Astrocyte (in vitro differentiated cells and primary cell): ENCODE results near the gene RNF121.

Source experiments
- EZH2 ChIP-seq: IDR thresholded peaks from 2 replicates; pipeline ENCODE4 v1.6.1; 2012; ENCODE audit warnings: mild to moderate bottlenecking, low read length, inconsistent platforms; ENCODE audit not compliant: insufficient read depth
- TF ChIP-seq, protein P1 (sequence below): IDR thresholded peaks from 2 replicates; pipeline ENCODE4 v1.5.1; 2011; ENCODE audit warnings: low read depth, mild to moderate bottlenecking, inconsistent platforms, low read length, moderate library complexity; ENCODE audit not compliant: insufficient read depth

GRCh38 chr11:71928737-71929443 is at the start of gene RNF121:
- no peak for TF ChIP-seq EZH2
- TF ChIP-seq, protein P1, sequence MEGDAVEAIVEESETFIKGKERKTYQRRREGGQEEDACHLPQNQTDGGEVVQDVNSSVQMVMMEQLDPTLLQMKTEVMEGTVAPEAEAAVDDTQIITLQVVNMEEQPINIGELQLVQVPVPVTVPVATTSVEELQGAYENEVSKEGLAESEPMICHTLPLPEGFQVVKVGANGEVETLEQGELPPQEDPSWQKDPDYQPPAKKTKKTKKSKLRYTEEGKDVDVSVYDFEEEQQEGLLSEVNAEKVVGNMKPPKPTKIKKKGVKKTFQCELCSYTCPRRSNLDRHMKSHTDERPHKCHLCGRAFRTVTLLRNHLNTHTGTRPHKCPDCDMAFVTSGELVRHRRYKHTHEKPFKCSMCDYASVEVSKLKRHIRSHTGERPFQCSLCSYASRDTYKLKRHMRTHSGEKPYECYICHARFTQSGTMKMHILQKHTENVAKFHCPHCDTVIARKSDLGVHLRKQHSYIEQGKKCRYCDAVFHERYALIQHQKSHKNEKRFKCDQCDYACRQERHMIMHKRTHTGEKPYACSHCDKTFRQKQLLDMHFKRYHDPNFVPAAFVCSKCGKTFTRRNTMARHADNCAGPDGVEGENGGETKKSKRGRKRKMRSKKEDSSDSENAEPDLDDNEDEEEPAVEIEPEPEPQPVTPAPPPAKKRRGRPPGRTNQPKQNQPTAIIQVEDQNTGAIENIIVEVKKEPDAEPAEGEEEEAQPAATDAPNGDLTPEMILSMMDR: no peak
